Activated CD4-positive, alpha-beta T cell treated with anti-CD3 and anti-CD28 coated beads for 4 hours (primary cell): Measurements from ENCODE around the gene BEGAIN.

ENCODE experiments used
- DNase-seq, 2 donors: peaks; one replicate each; pipeline ENCODE4 v3.0.0-alpha.2; 2020

Gene BEGAIN

DNA sequence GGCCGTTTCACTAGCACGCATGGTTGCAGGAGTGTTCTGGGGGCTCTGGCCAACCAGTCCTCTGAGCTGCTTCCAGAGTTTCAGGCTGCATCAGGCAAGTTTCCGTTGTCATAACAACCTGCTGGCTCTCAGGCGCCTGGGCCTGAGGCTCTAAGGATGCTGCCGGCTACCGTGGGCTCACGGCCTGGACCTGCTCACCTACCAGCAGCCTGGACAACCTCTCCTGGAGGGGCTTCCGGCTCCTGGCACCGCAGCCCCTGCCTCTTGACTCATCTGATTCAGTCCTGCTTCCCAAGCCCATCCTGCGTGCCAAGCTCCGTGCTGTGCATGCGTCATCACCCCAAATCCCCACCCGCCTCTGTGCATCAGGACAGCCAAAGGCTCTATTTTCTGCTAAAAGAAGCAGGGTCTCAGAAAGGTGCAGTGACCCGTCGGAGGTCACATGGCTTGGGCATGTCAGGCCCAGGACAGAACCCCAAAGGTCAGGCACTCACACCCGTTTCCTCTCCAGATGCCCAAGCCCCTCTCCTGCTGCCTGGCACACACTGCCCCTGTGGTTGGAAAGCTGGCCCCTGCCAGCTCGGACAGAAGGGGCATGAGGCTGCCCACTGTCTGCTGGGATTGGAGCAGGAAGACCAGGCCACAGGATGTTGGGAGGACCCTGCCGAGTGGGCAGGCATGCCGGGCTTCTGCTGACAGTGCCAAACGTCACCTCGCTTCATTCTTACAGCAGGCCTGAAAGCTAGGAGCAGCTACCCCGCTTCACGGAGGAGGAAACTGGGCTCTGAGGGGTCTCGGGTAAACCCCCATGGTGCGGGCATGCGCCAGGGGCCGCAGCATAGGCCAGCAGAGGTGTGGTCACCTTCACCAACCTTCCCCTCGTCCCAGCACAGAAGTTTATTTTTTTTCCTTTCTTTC is 5.7 kb downstream of the BEGAIN start:
- no peak for DNase-seq

GRCh38 chr14:100580316-100581227 is 6.6 kb downstream of the BEGAIN start:
- no peak for DNase-seq

DNA sequence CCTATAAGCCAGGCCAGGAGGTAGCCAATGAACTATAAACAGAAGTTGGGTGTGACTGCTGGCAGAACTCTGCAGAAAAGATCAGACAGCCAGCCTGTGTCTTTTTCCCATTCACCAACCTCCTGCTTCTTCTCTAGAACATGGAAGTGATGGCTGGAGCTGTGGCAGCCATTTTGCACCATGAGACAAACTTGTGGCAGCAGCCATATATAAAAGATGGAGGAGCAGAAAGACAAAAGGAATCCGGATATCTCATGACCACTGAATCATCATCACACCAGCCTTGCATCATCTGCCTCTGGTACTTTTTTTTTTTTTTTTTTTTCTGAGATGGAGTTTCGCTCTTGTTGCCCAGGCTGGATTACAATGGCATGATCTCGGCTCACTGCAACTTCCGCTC is 8.7 kb downstream of the BEGAIN start:
- no peak for DNase-seq

DNA sequence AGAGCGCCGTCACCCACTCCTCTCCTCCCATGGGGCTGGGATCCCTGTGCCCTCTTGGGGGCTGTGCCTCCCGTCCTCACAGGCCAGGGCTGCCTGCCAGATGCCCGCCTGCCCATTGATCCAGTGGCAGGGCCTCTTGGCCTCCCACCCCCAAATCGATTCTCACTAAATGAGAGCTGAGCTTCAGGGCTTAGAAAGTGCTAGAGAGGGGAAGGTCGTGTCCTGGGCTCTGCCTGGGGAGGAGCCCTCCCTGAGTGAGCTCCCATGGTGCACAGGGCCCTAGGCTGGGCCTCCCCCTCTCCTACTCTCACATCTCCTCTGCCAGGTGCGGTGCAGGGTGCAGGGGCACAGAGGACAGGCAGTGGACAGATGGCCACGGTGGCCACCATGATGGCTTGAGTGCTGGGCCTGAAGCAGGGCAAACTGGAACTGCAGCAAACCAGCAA is 9.2 kb downstream of the BEGAIN start:
- no peak for DNase-seq

DNA sequence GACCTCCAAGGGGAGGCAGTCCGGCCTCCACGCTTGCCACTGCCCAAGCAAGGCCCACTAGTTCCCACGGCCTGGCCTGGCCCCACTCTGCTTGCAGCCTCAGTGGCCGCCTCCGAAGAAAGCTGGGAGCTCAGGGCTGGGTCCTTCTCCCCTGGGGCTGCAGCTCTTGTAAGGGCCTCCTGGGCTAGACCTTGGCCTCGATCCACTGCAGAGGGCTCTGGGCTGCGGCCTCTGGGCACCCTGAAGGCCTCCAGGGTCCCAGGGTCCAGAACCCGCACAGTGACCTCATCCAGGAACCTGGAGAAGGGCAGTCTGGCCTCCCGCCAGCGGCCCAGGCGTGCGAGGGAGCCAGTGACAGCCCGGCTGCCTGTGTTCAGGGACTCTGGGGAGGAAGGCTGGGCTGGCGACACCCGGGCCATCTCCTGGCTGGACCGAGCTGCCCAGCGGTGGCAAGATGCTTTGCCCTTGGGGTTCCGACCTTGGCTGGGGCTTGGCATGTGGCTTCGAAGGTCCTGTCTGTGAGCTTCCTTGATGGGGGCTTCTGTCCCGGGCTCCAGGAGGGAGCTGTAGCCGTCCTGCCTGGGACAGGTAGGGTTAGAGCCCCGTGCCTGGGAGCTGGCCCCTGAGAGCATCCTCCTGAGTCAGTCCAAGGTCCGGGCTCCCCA is 9.8 kb downstream of the BEGAIN start:
- DNase-seq = no peak

GRCh38 chr14:100576091-100577085 is 10.8 kb downstream of the BEGAIN start:
- DNase-seq = no peak

DNA sequence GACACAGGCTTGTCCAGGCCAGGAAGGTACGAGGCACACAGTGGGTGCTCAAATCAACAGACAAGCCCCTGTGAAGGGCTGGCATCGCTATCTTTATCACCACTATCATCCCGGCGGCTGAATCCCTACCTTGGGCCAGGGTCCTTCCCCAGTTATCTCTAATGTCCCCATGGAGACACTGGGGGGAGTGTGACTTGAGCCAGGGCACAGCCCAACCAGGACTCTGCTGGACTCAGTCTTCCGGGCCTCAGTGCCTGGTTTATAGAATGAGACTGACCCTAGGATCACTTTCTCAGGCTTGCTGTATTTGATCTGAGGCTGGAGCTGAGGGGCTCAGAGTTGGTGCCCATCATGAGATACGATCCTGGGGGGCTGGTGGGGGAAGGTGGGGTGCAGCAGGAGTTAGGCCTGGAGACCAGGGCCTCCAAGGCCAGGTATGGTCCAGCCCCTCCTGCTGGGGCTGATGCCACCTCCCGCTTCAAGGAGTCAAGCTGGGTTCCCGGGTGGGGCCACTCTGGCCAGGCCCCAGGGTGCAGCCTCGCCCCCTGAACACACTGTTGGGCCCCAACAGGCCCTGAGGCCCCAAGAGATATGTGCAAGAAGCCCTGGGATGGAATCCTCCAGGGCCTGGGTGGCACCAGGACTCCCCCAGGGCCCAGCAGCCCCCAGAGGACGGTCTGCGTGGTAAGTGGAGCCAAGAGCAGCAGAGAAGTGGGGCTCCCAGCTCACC is 11.8 kb downstream of the BEGAIN start:
- DNase-seq = no peak

DNA sequence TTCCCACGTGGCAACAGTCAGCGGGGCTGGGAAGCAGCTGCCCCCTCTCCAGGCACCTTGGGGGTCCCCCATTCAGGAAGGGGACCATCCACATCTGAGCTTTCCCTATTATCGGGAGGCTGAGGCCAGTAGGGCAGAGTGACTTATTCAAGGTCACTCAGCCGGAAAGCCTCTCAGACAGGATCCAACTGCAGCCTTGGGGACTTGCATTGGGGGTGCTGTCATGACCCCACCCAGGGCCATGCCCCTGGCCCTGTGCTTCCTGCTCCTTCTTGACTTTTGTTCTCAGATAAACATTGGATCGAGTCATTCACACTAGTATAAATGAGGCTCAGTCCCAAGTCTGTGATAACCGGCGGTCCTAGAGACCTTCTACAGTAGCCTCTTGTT is 12.6 kb downstream of the BEGAIN start:
- no peak for DNase-seq

DNA sequence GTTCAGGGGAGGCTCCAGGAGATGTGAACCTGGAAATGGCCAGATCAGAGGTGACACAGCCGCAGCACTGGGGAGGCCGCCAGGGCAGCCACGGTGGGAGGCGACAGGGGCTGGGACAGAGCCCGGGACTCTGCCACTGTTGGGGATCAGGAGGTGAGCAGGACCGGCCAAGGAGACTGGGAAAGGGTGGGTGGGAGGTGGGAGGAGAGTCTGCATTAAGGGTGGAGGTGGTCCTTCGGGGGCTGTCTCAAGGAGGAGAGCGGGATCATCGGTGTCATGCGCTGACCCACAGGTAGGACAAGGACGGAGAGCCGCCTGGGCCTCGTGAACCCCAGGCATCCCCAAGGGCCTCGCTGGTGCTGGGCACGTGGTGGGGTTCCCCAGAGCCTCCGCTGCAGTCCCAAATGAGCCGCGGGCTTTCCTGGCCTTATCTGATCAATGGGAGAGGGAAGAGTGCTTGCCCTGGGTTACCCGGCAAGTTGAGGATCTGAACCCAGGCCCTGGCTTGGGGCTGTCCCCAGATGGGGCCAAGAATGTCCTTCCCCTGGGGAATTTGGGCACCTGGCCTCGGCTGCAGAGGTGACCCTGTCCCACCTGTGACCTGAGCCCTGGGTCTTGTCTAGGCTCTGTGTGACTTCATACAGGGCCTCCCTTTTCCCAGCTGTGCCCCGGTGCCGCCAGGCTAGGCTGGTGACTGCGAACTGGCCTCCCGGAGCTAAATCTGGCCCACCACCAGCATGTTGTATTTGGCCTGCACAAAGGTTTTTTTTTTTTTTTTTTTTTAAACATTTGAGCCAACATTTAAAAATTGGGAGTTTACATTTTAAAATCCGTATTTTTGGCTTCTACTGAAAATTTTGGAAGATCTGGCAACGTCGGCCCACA is 13.2 kb downstream of the BEGAIN start:
- DNase-seq = no peak

- no peak for DNase-seq
Measured at GRCh38 chr14:100573002-100573756, 14.0 kb downstream of the BEGAIN start.

- DNase-seq = no peak
Measured at GRCh38 chr14:100572543-100572942, 14.7 kb downstream of the BEGAIN start.

GRCh38 chr14:100571837-100572236 is 15.4 kb downstream of the BEGAIN start:
- DNase-seq = no peak

DNA sequence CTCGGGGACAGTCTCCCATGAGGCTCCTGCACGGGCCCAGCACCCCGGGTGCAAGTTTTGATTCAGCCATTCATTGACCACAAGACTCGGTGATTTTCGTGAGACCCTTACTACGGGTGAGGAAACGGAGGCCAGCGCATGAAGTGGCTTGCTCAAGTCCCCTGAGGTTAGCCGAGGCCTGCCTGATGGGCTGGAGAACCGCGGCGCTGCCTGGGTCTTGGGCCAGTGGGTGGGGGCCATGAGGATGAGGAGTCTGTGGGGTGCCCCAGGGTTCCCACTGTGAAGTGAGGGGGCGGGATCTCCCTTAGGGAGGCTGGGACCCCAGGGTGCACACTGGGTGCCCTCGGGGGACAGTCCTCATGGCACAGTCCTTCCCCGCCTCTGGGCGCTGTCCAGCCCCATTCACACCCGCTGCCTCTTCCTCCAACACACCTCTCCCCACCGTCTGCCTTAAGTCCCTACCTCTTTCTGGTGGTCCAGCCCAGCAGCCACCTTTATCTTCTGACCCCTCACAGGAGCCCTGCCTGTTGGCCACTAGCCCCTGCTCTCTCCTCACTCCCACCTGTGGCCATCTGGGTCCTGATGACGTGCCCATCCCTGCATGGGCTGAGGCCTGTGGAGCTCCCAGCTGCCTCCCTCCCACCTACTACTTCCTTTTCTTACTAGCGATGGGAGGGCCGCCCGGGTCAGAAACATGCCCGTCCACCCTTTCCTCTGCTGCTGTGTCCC is 16.3 kb downstream of the BEGAIN start:
- DNase-seq = no peak

- DNase-seq = no peak
Measured at GRCh38 chr14:100569734-100570286, 17.4 kb downstream of the BEGAIN start.

DNA sequence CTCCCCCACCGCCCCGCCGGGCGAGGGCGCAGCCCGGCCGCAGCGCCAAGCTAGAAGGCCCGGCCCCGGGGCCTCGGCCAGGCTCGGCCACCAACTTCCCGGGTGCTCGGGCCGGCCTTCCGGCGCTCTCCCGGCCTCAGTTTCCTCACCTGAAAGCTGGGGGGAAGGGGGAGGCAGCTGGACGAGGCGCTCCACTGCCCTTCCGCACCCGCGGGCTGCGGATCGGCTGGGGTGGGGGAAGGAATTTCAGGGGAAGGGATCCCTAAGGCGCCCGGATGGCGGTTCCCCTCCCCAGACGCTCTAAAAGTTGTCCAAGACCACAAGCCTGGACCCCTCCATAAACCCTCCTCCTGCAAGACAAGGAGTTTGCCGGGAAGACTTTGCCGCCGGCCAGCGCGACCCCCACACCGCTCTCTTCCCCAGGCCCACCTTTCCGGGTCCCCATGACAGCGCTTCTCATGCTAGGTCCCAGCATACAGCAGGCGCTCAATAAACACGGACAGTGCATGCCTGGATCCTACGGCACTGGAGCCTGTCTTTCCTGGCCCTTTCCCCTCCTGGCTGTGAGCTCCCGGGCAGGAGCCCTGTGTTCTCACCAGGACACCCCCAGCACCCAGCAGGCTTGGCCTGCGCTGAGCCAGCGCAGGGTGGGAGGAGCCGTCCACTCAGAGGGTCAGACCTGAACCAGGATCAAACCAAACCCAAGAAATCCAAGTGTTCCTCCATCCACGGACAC is 18.1 kb downstream of the BEGAIN start:
- DNase-seq = no peak

DNA sequence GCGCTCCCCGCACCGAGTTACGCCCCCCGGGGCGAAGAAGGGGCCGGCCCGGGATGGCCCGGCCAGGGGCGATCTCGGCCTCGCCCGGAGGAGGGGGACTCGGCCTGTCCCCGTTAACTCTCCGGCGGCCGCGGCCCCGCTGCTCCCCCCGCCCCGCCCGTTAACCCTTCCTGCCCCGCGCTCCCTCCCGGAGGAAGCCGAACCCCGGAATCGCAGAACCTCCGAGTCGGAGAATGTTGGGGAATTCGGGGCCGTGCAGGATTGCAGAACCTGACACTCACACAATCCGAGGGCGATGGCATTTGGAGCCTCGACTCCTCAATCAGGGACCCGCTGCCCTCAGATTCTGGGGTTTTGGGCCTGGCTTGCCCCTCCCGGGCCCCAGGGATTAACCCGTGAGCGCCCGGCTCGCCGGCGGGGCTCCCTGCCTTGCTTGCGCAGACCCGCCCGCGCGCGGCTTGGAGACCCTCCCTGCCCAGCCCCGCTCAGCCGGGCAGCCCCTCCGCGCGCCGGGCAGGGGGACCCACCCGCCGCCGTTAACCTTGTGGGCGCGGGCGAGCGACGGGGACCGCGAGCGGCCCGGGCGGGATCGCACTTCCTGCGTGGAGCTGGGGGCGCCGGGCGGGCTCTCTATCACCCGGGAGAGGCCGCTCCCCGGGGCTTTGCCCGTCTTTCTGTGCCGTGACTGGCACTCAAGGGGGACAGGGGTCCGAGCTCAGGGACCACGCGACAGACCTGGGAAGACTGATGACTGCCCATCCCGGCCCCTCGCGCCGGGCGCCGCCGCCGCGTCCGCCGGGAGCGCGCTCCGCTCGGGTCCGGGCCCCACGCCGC is 18.8 kb downstream of the BEGAIN start:
- DNase-seq = no peak

DNA sequence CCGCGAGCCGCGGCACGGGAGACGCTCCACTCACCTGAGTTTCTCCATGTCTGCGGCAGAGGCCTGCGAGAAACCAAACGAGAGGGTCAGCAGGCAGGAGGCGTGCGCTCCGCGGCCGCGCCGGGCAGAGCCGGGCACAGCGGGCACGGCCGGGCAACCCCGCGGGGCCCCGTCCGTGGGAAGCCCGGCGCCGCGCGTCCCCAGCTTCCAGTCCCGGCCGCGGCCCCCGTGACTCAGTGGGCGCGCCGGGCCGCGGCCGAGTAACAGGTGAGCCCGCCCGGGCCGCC is 19.4 kb downstream of the BEGAIN start:
- no peak for DNase-seq
